GM21423 (cell line): ENCODE results near the gene ERC2.

Experiments
- ATAC-seq: cut with Tn5 transposase; IDR thresholded peaks from one replicate; pipeline ENCODE4 v1.9.1; 2021; ENCODE audit warnings: mild to moderate bottlenecking, moderate library complexity; ENCODE audit not compliant: unreplicated experiment

Gene ERC2

GRCh38 chr3:55804170-55805095, 663.8 kb downstream of the ERC2 start:
- ATAC-seq, result no peak

GRCh38 chr3:55802816-55803215, 665.5 kb downstream of the ERC2 start:
- ATAC-seq, result no peak

DNA sequence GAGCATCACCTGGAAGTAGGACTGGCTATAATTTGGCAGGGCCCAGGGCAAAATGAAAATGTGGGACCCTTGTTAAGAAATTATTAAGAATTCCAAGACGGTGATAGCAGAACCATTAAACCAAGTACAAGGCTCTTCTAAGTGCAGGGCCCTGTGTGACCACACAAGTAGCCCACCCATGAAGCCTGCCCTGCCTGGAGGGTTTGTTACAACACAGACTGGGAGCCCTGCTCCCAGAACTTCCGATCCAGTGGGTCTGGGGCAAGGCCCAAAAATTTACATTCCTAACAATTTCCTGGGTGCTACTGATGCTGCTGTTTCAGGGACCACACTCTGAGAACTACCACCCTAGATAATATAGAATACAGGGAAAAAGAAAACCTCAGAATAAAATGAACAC, 666.6 kb downstream of the ERC2 start:
- ATAC-seq, result no peak

- ATAC-seq, result no peak
Measured at GRCh38 chr3:55801068-55801467, 667.2 kb downstream of the ERC2 start.

GRCh38 chr3:55797775-55798174, 670.5 kb downstream of the ERC2 start:
- no peak for ATAC-seq

GRCh38 chr3:55797084-55797483, 671.2 kb downstream of the ERC2 start:
- no peak for ATAC-seq

GRCh38 chr3:55796533-55796932, 671.7 kb downstream of the ERC2 start:
- no peak for ATAC-seq

- ATAC-seq, result no peak
Measured at GRCh38 chr3:55795746-55796145, 672.5 kb downstream of the ERC2 start.

GRCh38 chr3:55795296-55795695, 673.0 kb downstream of the ERC2 start:
- ATAC-seq, result no peak

DNA sequence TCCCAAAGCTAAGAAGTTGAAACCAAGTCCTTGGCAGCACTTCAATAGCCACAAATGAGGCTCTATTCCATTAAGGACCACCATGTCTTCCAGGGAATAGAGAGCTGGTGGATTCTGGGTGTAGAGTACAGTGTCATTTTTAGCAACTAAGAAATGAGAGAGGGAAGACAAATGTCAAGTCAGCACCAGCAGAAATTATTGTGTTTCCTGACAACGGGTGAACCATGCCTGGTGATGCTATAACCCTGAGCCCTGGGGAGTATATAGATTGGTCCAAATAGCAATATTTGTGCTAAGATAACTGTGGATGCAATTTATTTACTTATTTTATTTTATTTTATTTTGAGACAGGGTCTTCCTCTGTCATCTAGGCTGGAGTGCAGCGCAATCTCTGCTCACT, 675.5 kb downstream of the ERC2 start:
- ATAC-seq, result no peak

DNA sequence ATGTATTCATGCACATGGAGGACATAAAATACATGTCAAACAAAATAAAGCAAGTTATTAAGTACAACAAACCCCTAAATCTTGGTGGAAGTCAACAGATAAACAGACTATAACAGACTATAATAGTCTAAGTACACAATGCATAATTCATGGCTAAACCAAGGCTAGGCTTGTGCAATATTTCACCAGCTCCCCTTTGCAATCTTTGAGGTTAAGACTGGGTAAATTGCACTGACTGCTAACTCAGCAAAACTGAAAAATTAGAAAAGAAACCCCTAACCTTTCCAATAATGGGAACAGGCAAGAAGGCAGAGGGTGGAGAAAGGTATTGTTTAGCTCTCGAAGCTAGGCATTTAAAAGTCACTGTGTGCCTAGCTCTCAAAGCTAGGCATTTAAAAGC, 676.3 kb downstream of the ERC2 start:
- ATAC-seq, result no peak

GRCh38 chr3:55790596-55791350, 677.5 kb downstream of the ERC2 start:
- ATAC-seq, result no peak

DNA sequence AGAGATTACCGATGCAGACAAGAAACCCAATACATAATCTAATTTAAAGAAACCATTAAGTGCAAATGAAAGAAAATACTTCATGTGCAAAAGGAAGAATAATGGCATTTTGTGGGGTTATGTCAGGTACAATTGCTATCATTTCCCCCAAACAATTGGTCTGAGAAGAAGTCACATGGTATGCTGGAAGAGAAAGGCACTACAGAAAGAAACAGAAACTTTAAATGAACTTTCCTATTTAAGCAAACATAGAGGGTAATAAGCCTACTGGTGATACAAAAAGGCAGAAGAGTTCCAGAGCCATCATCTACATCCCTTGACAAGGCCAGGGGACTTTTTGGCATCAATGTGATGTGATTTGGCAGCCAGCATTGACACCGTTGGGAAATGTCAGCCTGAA, 678.8 kb downstream of the ERC2 start:
- ATAC-seq, result no peak

DNA sequence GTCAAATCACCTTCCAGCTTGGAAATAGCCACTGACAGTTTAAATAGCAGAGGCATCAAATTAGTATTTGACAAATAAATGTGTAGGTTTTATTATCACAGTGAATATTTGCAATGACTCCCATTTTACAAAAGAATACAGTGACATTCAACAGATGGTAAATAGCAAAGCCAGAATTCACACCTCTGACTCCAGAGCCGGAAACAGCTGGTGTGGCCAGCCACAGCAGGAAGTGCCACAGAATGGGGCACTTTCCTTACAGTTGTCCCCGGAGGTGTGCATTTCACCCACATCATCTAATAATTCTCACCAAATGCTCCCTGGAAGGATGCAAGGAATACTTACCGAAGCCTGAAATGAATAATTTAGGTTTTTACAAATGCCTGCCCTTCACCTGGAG, 685.5 kb downstream of the ERC2 start:
- no peak for ATAC-seq

DNA sequence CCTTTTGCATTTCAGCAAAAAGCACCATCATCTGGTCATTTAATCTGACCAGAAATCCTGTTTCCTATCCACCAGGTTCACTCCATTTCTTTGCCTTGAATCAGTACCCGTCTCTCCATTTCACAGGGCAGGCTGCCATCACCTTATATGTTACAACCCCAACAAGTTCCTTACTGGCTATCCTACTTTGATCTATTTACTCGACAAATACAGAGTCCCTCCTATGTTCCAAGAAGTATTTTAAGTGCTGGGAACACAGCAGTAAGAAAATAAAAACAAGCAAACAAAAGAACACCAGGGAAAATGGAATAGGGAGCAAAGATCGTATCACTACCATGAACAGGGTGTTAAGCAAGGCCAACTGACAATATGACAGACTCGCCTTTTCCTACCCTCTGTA, 685.9 kb downstream of the ERC2 start:
- ATAC-seq, result no peak

GRCh38 chr3:55780913-55781312, 687.4 kb downstream of the ERC2 start:
- no peak for ATAC-seq

GRCh38 chr3:55779543-55779942, 688.7 kb downstream of the ERC2 start:
- no peak for ATAC-seq

GRCh38 chr3:55775366-55776154, 692.7 kb downstream of the ERC2 start:
- no peak for ATAC-seq

- no peak for ATAC-seq
Measured at GRCh38 chr3:55774856-55775255, 693.4 kb downstream of the ERC2 start.

- no peak for ATAC-seq
Measured at GRCh38 chr3:55771503-55771902, 696.8 kb downstream of the ERC2 start.

GRCh38 chr3:55770077-55770476, 698.2 kb downstream of the ERC2 start:
- no peak for ATAC-seq
